PFSK-1 (cell line): ENCODE results near the gene ADGRB2.

Source experiments
- POLR2AphosphoS5 ChIP-seq: IDR thresholded peaks from 2 replicates; pipeline ENCODE4 v1.6.1; 2012; ENCODE audit warnings: low read depth, mild to moderate bottlenecking, control low read depth, low read length, moderate library complexity
- REST ChIP-seq, 2 experiments: IDR thresholded peaks; 2 replicates each; pipeline versions ENCODE4 v1.6.1 to v1.8.0; 2011 to 2012; ENCODE audit warnings: low read depth in 2 of 2, low read length in 2 of 2, control low read depth in 1 of 2, inconsistent platforms in 1 of 2, mild to moderate bottlenecking in 1 of 2, moderate library complexity in 1 of 2; ENCODE audit not compliant: insufficient read depth in 1 of 2

GRCh38 chr1:31781756-31782371 is 17.7 kb upstream of the ADGRB2 start:
- TF ChIP-seq REST (IDR thresholded peaks at IDR 0.05; ENCODE audit: insufficient read depth in 1 of 2, low read depth in 2 of 2, low read length in 2 of 2) (no peak), POLR2AphosphoS5 (no peak)
